Epithelial cell of prostate (primary cell): Measurements from ENCODE around the gene KRTAP10-1.
"Not testable (repeated sequence)": the region's sequence is repeated elsewhere in the genome, so short reads cannot be mapped to it uniquely, and the experiment has no call there.

ENCODE experiments used
- DNase-seq: peaks from one replicate; pipeline ENCODE4 v3.0.0-alpha.2; 2011; ENCODE audit warnings: low read depth, low spot score
- H3K27ac ChIP-seq: fragments of 450-650 bp; 2 replicates; pipeline ENCODE4 v1.5.1; 2017; ENCODE audit warnings: mild to moderate bottlenecking

Gene KRTAP10-1

GRCh38 chr21:44508711-44509445 is 31.1 kb downstream of the KRTAP10-1 start:
- no peak for DNase-seq
- no peak overlapping the region for H3K27ac ChIP-seq

- no peak for DNase-seq
- no peak overlapping the region for H3K27ac ChIP-seq
These were observed 31.6 kb downstream of the KRTAP10-1 start for GRCh38 chr21:44508426-44508710.

- no peak for DNase-seq
- H3K27ac ChIP-seq = no peak overlapping the region
These were observed 32.1 kb downstream of the KRTAP10-1 start for GRCh38 chr21:44507673-44508425.

- no peak for DNase-seq
- no peak overlapping the region for H3K27ac ChIP-seq
These were observed 33.4 kb downstream of the KRTAP10-1 start for GRCh38 chr21:44506279-44507255.

GRCh38 chr21:44505673-44506278 is 34.2 kb downstream of the KRTAP10-1 start:
- no peak overlapping the region for H3K27ac ChIP-seq
- no peak for DNase-seq

- no peak overlapping the region for H3K27ac ChIP-seq
- DNase-seq = no peak
These were observed 36.0 kb downstream of the KRTAP10-1 start for GRCh38 chr21:44503901-44504399.

GRCh38 chr21:44503006-44503889 is 36.7 kb downstream of the KRTAP10-1 start:
- not testable (repeated sequence) for DNase-seq, H3K27ac ChIP-seq

GRCh38 chr21:44502171-44502958 is 37.6 kb downstream of the KRTAP10-1 start:
- no peak for DNase-seq

GRCh38 chr21:44500111-44500510 is 39.9 kb downstream of the KRTAP10-1 start:
- H3K27ac ChIP-seq = no peak overlapping the region
- no peak for DNase-seq

More at GRCh38 chr21:44502171-44502958, 37.6 kb downstream of the KRTAP10-1 start:
- no peak overlapping the region for H3K27ac ChIP-seq

- H3K27ac ChIP-seq = no peak overlapping the region
- no peak for DNase-seq
These were observed 40.4 kb downstream of the KRTAP10-1 start for GRCh38 chr21:44499631-44500030.

GRCh38 chr21:44499211-44499560 is 40.8 kb downstream of the KRTAP10-1 start:
- DNase-seq = no peak
- no peak overlapping the region for H3K27ac ChIP-seq

- no peak for DNase-seq
- H3K27ac ChIP-seq = no peak overlapping the region
These were observed 41.5 kb downstream of the KRTAP10-1 start for GRCh38 chr21:44498280-44499210.

- no peak overlapping the region for H3K27ac ChIP-seq
- DNase-seq = no peak
These were observed 42.3 kb downstream of the KRTAP10-1 start for GRCh38 chr21:44497703-44498126.

- H3K27ac ChIP-seq = no peak overlapping the region
- no peak for DNase-seq
These were observed 43.1 kb downstream of the KRTAP10-1 start for GRCh38 chr21:44496564-44497550.

GRCh38 chr21:44495611-44496563 is 44.1 kb downstream of the KRTAP10-1 start:
- H3K27ac ChIP-seq = no peak overlapping the region
- DNase-seq = no peak
